Measurements from ENCODE around the gene ABT1. TPM values are rescaled to one million over a fixed set of nuclear protein-coding genes. Genes with fewer than 3 reads are reported as not detected.

The ABT1 gene
- total and polyA plus RNA-seq, 2 experiments from 2014 or later: 25.7 to 29.1 TPM

Other genes starting within 250 kb of the ABT1 start
- gene BTN3A2, start 231.8 kb upstream of the ABT1 start, total RNA-seq (2014; rRNA removed; shearing (Covaris generic)): 2.8 and 10.4 TPM in 2 replicates
- 3.4 and 4.3 TPM in 2 replicates for gene BTN3A2, start 231.8 kb upstream of the ABT1 start, polyA plus RNA-seq (2016; fragmentation: Nextera tagmentation; extraction: Ambion mirVana)
- 7.2 and 16.7 TPM in 2 replicates for gene BTN2A2, start 213.8 kb upstream of the ABT1 start, total RNA-seq (2014; rRNA removed; shearing (Covaris generic))
- 5.9 and 7.3 TPM in 2 replicates for gene BTN2A2, start 213.8 kb upstream of the ABT1 start, polyA plus RNA-seq (2016; fragmentation: Nextera tagmentation; extraction: Ambion mirVana)
- 4.0 and 4.3 TPM in 2 replicates for gene BTN3A1, start 194.7 kb upstream of the ABT1 start, total RNA-seq (2014; rRNA removed; shearing (Covaris generic))
- 1.7 and 2.4 TPM in 2 replicates for gene BTN3A1, start 194.7 kb upstream of the ABT1 start, polyA plus RNA-seq (2016; fragmentation: Nextera tagmentation; extraction: Ambion mirVana)
- gene BTN3A3, start 156.4 kb upstream of the ABT1 start, total RNA-seq (2014; rRNA removed; shearing (Covaris generic)): 1.5 and 5.6 TPM in 2 replicates
- 1.2 and 1.3 TPM in 2 replicates for gene BTN3A3, start 156.4 kb upstream of the ABT1 start, polyA plus RNA-seq (2016; fragmentation: Nextera tagmentation; extraction: Ambion mirVana)
- 6.5 and 7.0 TPM in 2 replicates for gene BTN2A1, start 139.0 kb upstream of the ABT1 start, total RNA-seq (2014; rRNA removed; shearing (Covaris generic))
- 6.3 and 7.0 TPM in 2 replicates for gene BTN2A1, start 139.0 kb upstream of the ABT1 start, polyA plus RNA-seq (2016; fragmentation: Nextera tagmentation; extraction: Ambion mirVana)
- 0.38 and 0.50 TPM in 2 replicates for gene BTN1A1, start 96.7 kb upstream of the ABT1 start, total RNA-seq (2014; rRNA removed; shearing (Covaris generic))
- 0.09 and 0.13 TPM in 2 replicates for gene BTN1A1, start 96.7 kb upstream of the ABT1 start, polyA plus RNA-seq (2016; fragmentation: Nextera tagmentation; extraction: Ambion mirVana)
- gene HMGN4, start 58.6 kb upstream of the ABT1 start, total RNA-seq (2014; rRNA removed; shearing (Covaris generic)): 76.5 and 91.4 TPM in 2 replicates
- 26.2 and 35.3 TPM in 2 replicates for gene HMGN4, start 58.6 kb upstream of the ABT1 start, polyA plus RNA-seq (2016; fragmentation: Nextera tagmentation; extraction: Ambion mirVana)
- 43.3 and 47.0 TPM in 2 replicates for gene ZNF322, start 62.8 kb downstream of the ABT1 start, total RNA-seq (2014; rRNA removed; shearing (Covaris generic))
- 59.7 and 61.0 TPM in 2 replicates for gene ZNF322, start 62.8 kb downstream of the ABT1 start, polyA plus RNA-seq (2016; fragmentation: Nextera tagmentation; extraction: Ambion mirVana)